ENCODE results near the gene FAM131B.

FAM131B gene

DNA sequence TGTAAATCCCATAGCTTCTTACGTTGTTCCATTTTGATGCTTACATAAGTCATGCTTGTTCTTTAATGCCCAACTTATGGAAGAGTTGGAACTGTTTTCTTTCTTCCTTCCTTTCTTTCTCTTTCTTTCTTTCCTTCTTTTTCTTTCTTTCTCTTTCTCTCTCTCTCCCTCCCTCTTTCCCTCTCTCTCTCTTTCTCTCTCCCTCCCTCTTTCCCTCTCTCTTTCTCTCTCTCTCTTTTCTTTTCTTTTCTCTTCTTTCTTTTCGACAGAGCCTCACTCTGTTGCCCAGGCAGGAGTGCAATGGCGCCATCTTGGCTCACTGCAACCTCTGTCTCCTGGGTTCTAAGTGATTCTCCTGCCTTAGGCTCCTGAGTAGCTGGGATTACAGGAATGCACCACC lies 18.9 kb downstream of the FAM131B start:
- no peak for TF ChIP-seq CTCF (IDR thresholded peaks at IDR 0.05; ENCODE audit: borderline replicate concordance, control extremely low read depth, extremely low read depth, insufficient read depth, missing control alignments)
- in situ Hi-C loops (cut with MboI; ENCODE audit: low sequenced_read_pairs, unreplicated experiment) = no loop called here
- no peak for DNase-seq (ENCODE audit: low spot score)

GRCh38 chr7:143341842-143342241 lies 20.7 kb downstream of the FAM131B start:
- no peak for TF ChIP-seq CTCF (IDR thresholded peaks at IDR 0.05; ENCODE audit: borderline replicate concordance, control extremely low read depth, extremely low read depth, insufficient read depth, missing control alignments)

DNA sequence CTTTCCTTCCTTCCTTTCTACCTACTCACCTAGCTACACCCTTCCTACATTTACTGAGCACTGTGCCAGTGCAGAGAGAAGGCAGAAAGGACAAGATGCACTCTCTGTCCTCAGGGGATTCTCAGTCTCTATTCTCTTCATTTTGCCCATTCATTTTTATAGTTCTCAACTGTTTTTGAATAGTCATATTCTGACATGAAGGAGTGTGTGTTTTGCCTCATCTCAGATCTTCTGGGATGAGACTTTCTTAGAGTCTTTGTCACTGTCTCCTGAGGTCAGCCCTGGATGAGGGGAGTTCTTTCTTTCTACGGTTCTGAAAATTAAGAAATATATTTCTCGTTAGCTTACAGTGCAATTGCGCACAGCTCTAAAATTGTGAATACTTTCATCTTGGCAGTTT lies 25.3 kb downstream of the FAM131B start:
- no peak for DNase-seq (ENCODE audit: low spot score)
- in situ Hi-C loops (cut with MboI; ENCODE audit: low sequenced_read_pairs, unreplicated experiment) = no loop called here
- TF ChIP-seq CTCF (IDR thresholded peaks at IDR 0.05; ENCODE audit: borderline replicate concordance, control extremely low read depth, extremely low read depth, insufficient read depth, missing control alignments) = no peak

More at GRCh38 chr7:143341842-143342241, 20.7 kb downstream of the FAM131B start:
- in situ Hi-C loops (cut with MboI; ENCODE audit: low sequenced_read_pairs, unreplicated experiment) = no loop called here
- no peak for DNase-seq (ENCODE audit: low spot score)

DNA sequence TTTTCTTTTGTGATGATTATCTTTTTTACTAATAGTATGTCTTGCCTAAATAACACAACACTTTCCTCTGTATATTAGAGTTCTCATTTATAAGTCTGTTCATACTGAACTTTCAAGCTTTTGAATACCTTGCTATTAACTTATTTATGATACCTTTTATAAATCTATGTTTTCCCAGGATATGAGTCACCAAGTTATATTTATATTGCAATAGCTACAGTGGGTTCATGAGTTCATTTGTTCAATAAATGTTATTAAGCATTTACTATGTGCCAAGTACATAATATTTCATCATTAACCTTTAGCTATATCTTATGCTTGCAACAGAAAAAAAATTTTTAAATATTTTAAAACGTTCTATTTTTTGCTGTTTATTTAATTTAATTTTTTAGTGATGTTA lies 28.3 kb downstream of the FAM131B start:
- no peak for TF ChIP-seq CTCF (IDR thresholded peaks at IDR 0.05; ENCODE audit: borderline replicate concordance, control extremely low read depth, extremely low read depth, insufficient read depth, missing control alignments)
- in situ Hi-C loops (cut with MboI; ENCODE audit: low sequenced_read_pairs, unreplicated experiment) = no loop called here
- DNase-seq (ENCODE audit: low spot score) = no peak

DNA sequence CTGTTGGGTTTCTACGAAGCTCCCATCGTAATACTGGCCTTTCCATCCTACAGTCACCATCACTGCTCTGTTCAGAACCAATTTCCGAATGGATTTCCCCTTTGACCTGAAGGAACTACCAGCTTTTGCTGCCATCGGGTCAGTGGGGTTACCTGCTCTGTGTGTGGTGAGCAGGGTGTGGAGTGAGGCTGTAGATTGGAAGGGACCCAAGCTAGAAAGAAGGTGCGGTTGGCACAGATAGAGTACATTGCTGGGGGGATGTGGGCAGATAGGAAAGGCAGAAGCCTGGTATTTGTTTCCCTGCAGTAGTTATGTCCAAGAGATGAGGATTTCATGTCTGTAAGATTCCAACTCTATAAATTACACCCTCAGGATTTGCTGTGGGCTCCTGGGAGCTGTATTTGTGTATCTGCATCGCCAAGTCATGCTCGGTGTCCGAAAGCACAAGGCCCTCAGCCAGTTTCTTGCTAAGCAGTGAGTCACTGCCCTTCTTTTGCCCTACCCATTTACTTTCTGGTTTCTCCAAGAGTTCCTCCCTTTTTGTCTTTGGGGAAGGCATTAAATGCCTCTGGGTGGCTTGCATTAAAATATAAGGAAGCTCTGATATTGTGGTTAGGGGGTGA lies 31.2 kb downstream of the FAM131B start:
- no peak for DNase-seq (ENCODE audit: low spot score)
- in situ Hi-C loops (cut with MboI; ENCODE audit: low sequenced_read_pairs, unreplicated experiment) = no loop called here
- TF ChIP-seq CTCF (IDR thresholded peaks at IDR 0.05; ENCODE audit: borderline replicate concordance, control extremely low read depth, extremely low read depth, insufficient read depth, missing control alignments) = no peak

GRCh38 chr7:143329471-143330170 lies 32.9 kb downstream of the FAM131B start:
- in situ Hi-C loops (cut with MboI; ENCODE audit: low sequenced_read_pairs, unreplicated experiment) = no loop called here
- no peak for TF ChIP-seq CTCF (IDR thresholded peaks at IDR 0.05; ENCODE audit: borderline replicate concordance, control extremely low read depth, extremely low read depth, insufficient read depth, missing control alignments)
- no peak for DNase-seq (ENCODE audit: low spot score)
